GM12801 (cell line): ENCODE data around the gene CRB1.

Experiments used
- TF ChIP-seq, protein P1 (sequence below): IDR thresholded peaks from one replicate; pipeline ENCODE4 v1.5.1; 2011; ENCODE audit warnings: control low read depth; ENCODE audit not compliant: insufficient read length; ENCODE audit errors: extremely low read depth

CRB1 gene

DNA sequence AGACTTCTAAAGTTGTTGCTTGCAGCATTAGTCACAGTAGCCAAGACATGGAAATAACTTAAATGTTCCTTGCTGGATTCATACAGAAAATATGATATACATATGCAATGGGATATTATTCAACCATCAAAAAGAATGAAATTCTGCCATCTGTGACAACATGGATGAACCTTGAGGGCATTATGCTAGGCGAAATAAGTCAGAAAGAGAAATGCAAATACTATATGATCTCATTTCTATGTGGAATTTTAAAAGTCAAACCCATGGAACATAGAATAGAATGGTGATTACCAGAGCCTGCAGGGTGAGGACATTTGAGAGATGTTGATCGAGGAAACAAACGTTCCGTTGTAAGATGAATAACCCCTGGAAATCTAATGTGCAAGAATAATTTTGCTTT is 43.0 kb downstream of the CRB1 start:
- TF ChIP-seq, protein P1, sequence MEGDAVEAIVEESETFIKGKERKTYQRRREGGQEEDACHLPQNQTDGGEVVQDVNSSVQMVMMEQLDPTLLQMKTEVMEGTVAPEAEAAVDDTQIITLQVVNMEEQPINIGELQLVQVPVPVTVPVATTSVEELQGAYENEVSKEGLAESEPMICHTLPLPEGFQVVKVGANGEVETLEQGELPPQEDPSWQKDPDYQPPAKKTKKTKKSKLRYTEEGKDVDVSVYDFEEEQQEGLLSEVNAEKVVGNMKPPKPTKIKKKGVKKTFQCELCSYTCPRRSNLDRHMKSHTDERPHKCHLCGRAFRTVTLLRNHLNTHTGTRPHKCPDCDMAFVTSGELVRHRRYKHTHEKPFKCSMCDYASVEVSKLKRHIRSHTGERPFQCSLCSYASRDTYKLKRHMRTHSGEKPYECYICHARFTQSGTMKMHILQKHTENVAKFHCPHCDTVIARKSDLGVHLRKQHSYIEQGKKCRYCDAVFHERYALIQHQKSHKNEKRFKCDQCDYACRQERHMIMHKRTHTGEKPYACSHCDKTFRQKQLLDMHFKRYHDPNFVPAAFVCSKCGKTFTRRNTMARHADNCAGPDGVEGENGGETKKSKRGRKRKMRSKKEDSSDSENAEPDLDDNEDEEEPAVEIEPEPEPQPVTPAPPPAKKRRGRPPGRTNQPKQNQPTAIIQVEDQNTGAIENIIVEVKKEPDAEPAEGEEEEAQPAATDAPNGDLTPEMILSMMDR: no peak

DNA sequence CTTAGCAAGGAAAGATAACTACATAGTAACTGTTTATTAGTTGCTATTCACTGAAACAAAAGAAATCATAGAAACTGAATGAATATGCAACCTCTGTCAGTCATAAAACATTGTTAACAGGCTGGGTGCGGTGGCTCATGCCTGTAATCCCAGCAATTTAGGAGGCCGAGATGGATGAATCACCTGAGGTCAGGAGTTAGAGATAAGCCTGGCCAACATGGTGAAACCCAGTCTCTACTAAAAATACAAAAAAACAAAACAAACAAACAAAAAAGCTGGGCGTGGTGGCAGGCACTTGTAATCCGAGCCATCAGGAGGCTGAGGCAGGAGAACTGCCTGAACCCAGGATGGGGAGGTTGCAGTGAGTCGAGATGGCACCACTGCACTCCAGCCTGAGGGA is 44.1 kb downstream of the CRB1 start:
- TF ChIP-seq, protein P1: no peak

DNA sequence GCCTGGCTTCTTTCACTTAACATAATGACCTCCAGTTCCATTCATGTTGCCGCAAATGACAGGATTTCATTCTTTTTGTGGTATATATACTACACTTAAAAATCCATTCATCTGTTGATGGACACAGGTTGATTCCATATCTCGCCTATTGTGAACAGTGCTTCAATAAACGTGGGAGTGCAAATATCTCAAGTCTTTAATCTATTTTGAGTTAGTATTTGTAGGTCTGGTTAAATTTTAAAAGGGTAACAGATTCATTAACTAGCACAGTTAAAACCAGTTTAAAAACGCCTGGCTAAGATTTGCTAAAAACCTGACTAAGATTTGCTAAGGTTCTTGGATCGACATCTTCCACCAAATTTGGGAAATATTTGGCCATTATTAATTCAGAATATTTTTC is 45.7 kb downstream of the CRB1 start:
- TF ChIP-seq, protein P1: no peak

DNA sequence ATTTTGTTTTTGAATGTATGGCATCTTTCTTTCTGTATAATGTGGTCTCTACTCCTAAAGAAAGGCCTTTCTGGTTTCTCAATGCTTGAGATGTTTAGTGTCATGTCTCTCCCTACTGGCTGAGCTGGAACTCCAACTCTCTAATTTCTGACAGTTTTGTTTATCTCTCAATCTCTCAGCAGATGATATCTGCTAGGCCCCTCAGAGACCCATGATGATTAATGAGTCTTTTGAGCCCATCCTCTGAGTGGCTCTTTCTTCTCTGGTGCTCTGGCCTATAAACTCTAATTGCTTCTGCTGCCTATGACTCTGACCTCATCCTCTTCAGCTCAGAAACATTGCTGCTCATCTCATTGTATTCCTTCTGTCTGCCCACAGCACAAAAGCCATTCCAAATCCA is 46.6 kb downstream of the CRB1 start:
- TF ChIP-seq, protein P1: no peak

DNA sequence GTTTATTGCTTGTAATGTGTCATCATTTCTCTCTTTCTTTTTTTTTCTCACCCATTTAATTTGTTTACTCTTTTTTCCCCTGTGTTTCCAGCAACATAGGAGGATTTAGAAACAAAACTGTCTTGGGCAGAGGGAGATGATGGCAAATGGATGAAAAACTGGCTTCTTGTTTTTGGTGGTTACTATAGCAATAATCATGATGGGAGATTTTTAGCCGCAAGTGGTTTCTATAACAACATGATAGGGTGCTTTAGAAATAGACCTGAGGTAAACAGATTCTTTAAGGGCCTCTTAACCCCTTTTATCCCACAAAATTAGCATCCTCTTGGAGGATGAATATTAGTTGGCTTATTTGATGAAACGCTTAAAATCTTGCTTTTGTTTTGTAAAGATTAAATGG is 51.6 kb downstream of the CRB1 start:
- TF ChIP-seq, protein P1: no peak

DNA sequence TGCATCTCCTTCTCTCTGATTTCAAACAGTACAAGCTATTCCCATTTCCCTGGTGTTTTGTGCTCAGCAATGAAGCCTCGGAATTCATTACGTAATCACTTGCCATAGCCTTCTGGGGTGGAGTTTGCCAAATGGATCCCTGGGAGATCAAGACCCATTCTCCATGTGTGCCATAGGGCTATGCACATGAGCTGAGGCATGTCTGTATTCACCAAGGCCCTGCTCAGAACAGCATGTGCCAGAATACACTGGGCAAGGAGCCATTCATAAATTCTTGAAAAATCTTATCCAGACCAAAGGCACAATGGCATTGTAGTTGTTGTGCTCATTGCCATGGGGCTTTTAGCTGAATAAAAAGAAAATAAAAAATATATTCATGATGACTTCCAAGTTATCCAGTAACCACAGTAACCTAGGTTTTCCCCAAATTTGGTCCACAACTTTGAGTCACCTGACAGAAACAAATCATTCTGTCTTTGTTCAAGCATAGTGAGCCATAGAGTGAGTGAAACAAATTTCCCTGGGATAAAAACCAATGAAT is 53.0 kb downstream of the CRB1 start:
- TF ChIP-seq, protein P1: no peak

DNA sequence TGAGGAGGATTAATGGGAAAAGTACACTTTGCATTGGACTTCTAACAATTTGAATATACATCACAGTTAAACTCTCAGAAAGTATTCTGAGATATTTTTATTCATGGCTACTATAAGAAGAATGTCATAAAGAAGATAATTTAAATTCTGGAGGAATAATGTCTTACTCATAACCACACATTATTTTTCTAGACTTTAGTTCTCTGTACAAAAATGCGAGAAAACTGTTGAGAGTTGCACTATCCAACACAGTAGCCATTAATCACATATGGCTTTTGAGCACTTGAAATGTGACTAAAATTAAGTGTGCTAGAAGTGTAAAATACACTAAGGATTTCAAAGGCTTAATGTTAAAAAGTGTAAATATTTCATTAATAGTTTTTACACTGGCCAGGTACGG is 53.8 kb downstream of the CRB1 start:
- TF ChIP-seq, protein P1: no peak
